ENCODE results near the gene KISS1.

- no peak for TF ChIP-seq POLR2AphosphoS5 (IDR thresholded peaks at IDR 0.05)
- no peak for TF ChIP-seq CTCF (IDR thresholded peaks at IDR 0.05; ENCODE audit: poor library complexity, severe bottlenecking)
- TF ChIP-seq EP300 (conservative IDR thresholded peaks at IDR 0.05; ENCODE audit: poor library complexity, severe bottlenecking): no peak
- no peak for TF ChIP-seq MXI1 (conservative IDR thresholded peaks at IDR 0.05; ENCODE audit: poor library complexity, severe bottlenecking)
- TF ChIP-seq SMC3 (conservative IDR thresholded peaks at IDR 0.05; ENCODE audit: poor library complexity): no peak
- TF ChIP-seq EZH2 (IDR thresholded peaks at IDR 0.05; ENCODE audit: borderline replicate concordance, insufficient read depth, low read length, poor library complexity, severe bottlenecking): no peak
Observed at GRCh38 chr1:204190212-204191211, 5.8 kb downstream of the KISS1 start.

All from neural cell (in vitro differentiated cells).